CD14-positive monocyte (primary cell): Measurements from ENCODE around the gene CCL26. TPM values are rescaled to one million over a fixed set of nuclear protein-coding genes. Genes with fewer than 3 reads are reported as not detected.

ENCODE experiments used
- DNase-seq, 3 donors: peaks; one replicate each; pipeline ENCODE4 v3.0.0-alpha.2; 2011 to 2022
- H2AFZ ChIP-seq: 2 replicates; pipeline ENCODE4 v1.6.0; 2012; ENCODE audit warnings: mild to moderate bottlenecking, low read depth, low read length, inconsistent platforms; ENCODE audit not compliant: insufficient read depth, poor library complexity, severe bottlenecking
- H3K27ac ChIP-seq, 2 donors: 1 replicate in 1 of 2; 2 replicates in 1 of 2; pipeline ENCODE4 v1.5.1; 2012 to 2013; ENCODE audit warnings: low read length in 2 of 2, control low read depth in 1 of 2, inconsistent platforms in 1 of 2, low read depth in 1 of 2, mild to moderate bottlenecking in 1 of 2
- H3K27me3 ChIP-seq, 2 donors: one replicate each; pipeline versions ENCODE4 v1.6.0 to v1.6.1; 2011 to 2013; ENCODE audit warnings: low read length in 2 of 2; ENCODE audit not compliant: control insufficient read depth in 2 of 2, insufficient read depth in 2 of 2
- H3K36me3 ChIP-seq, 2 donors: replicated peaks in 1 of 2; 1 replicate in 1 of 2; 2 replicates in 1 of 2; pipeline versions ENCODE4 v1.5.1 to v1.6.1; 2012 to 2013; ENCODE audit warnings: low read length in 2 of 2, control low read depth in 1 of 2, inconsistent platforms in 1 of 2, mild to moderate bottlenecking in 1 of 2; ENCODE audit not compliant: insufficient read depth in 2 of 2, control insufficient read depth in 1 of 2
- H3K4me1 ChIP-seq, 2 donors: 1 replicate in 1 of 2; 2 replicates in 1 of 2; pipeline versions ENCODE4 v1.5.1 to v1.6.1; 2012 to 2013; ENCODE audit warnings: low read length in 2 of 2, control low read depth in 1 of 2, inconsistent platforms in 1 of 2, mild to moderate bottlenecking in 1 of 2, moderate library complexity in 1 of 2; ENCODE audit not compliant: insufficient read depth in 2 of 2, control insufficient read depth in 1 of 2
- H3K4me2 ChIP-seq: replicated peaks from 2 replicates; pipeline ENCODE3; 2012; ENCODE audit warnings: low read length, moderate library complexity, mild to moderate bottlenecking; ENCODE audit not compliant: poor library complexity, severe bottlenecking; ENCODE audit errors: extremely low read depth
- H3K4me3 ChIP-seq, 3 experiments: fragments of 200-600 bp in 1 of 3; sonication (generic) in 1 of 3; replicated peaks in 1 of 3; 1 replicate in 2 of 3; 2 replicates in 1 of 3; pipeline ENCODE4 v1.5.1; 2011 to 2013; ENCODE audit warnings: low read length in 3 of 3, mild to moderate bottlenecking in 3 of 3, control low read depth in 2 of 3, low read depth in 2 of 3, inconsistent platforms in 1 of 3, moderate library complexity in 1 of 3
- H3K79me2 ChIP-seq: 2 replicates; pipeline ENCODE4 v1.6.0; 2012; ENCODE audit warnings: mild to moderate bottlenecking, control low read depth, inconsistent platforms, low read length, moderate library complexity; ENCODE audit not compliant: insufficient read depth
- H3K9ac ChIP-seq: 2 replicates; pipeline ENCODE4 v1.6.0; 2017; ENCODE audit warnings: low read length, mild to moderate bottlenecking; ENCODE audit not compliant: insufficient read depth, poor library complexity, severe bottlenecking
- H3K9me3 ChIP-seq, 2 donors: replicated peaks in 1 of 2; 1 replicate in 1 of 2; 2 replicates in 1 of 2; pipeline versions ENCODE4 v1.5.1 to v1.6.1; 2012 to 2013; ENCODE audit warnings: low read length in 2 of 2, control low read depth in 1 of 2; ENCODE audit not compliant: control insufficient read depth in 1 of 2, insufficient read depth in 1 of 2
- H4K20me1 ChIP-seq: 2 replicates; pipeline ENCODE4 v1.6.0; 2012; ENCODE audit warnings: mild to moderate bottlenecking, low read length, control low read depth, moderate library complexity; ENCODE audit not compliant: insufficient read depth
- H3K27ac Mint-ChIP-seq, 7 donors: one replicate each; pipeline ENCODE4 v1.8.0; 2020; ENCODE audit warnings: mild to moderate bottlenecking in 7 of 7, mixed read lengths in 7 of 7, moderate library complexity in 6 of 7, inconsistent platforms in 2 of 7
- H3K27me3 Mint-ChIP-seq, 3 donors: one replicate each; pipeline ENCODE4 v1.8.0; 2021 to 2022; ENCODE audit warnings: low read depth in 3 of 3, mild to moderate bottlenecking in 3 of 3, mixed read lengths in 3 of 3, moderate library complexity in 3 of 3, inconsistent platforms in 1 of 3
- H3K36me3 Mint-ChIP-seq, 2 donors: one replicate each; pipeline ENCODE4 v1.8.0; 2020; ENCODE audit warnings: mixed read lengths in 2 of 2, inconsistent platforms in 1 of 2, mild to moderate bottlenecking in 1 of 2
- H3K4me1 Mint-ChIP-seq: one replicate; pipeline ENCODE4 v1.8.0; 2020; ENCODE audit warnings: mild to moderate bottlenecking, mixed read lengths
- H3K4me3 Mint-ChIP-seq, 2 donors: one replicate each; pipeline ENCODE4 v1.8.0; 2020; ENCODE audit warnings: mild to moderate bottlenecking in 2 of 2, mixed read lengths in 2 of 2, moderate library complexity in 1 of 2
- H3K9me3 Mint-ChIP-seq, 7 donors: one replicate each; pipeline ENCODE4 v1.8.0; 2020 to 2022; ENCODE audit warnings: mixed read lengths in 7 of 7, mild to moderate bottlenecking in 6 of 7, moderate library complexity in 6 of 7, inconsistent platforms in 2 of 7
- WGBS: methylation state at CpG from one replicate; pipeline ENCODE4 v1.1.5; 2013; ENCODE audit warnings: missing lambda C conversion rate; ENCODE audit not compliant: insufficient coverage; 5-methylcytosine and 5-hydroxymethylcytosine counted together
- intact Hi-C, 2 donors: fragments of 100-400 bp; cut with micrococcal nuclease; formaldehyde crosslinking; loops; one replicate each; pipeline versions ENCODE4 v1.15.0 to v1.15.1; 2023
- polyA plus RNA-seq, 3 donors: library from polyadenylated mRNA; depleted of rRNA in 1 of 3; unstranded in 2 of 3; stranded (reverse) in 1 of 3; fragments of 300-500 nt in 2 of 3; fragments of >200 nt in 1 of 3; fragmentation: Illumina TruSeq in 2 of 3; gene quantifications; 1 replicate in 2 of 3; 2 replicates in 1 of 3; pipeline ENCODE4 v1.2.3, GENCODE V29; 2012 to 2021
- TF ChIP-seq, protein P1 (sequence below): fragments of 200-600 bp; IDR thresholded peaks from one replicate; pipeline ENCODE4 v1.8.0; 2022; ENCODE audit warnings: antibody characterized with exemption, mild to moderate bottlenecking

CCL26 gene
- polyA plus RNA-seq, 3 donors: not detected

DNA sequence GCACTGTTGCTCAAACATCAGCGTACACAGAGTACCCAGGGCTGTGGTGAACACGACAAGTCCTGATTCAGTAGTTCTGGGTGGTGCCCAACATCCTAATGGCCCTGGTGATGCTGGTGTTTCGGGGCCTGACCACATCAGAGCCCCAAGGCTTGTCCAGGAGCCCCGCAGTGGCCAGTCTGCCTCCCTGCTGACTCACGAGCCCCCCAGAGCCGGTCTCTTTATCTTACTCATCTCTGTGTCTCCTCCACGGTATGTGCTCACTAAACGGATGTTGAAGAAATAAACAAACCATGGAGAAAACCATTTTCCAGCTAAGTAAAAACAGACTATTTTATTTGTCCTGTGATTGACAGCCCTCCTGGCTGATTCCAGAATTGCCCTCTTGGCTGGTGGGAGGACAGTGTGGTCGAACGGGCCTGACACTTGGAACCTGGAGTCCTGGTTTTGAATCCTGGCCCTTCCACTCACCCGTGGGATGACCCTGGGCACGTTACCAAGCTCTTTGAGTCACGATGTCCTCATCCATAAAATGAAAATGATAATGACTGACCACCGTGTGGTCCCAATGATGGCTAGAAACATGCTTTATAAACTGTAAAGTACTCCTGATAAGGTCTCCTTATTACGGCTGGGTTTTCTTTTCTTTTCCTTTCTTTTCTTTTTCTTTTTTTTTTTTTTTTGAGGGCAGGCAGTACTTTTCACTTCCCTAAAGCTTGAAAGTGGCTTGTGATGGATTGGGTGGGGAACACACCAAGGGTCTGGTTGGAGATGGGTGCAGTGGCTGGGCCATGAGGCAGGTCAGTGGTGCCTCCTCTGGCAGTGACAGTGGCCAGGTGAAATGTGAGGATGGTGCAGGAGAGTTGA is 39.0 kb downstream of the CCL26 start:
- Histone ChIP-seq H3K4me3 (no peak overlapping the region), H3K79me2 (peaks cover 4% of the 10 kb centered on the region), H3K9me3 (no peaks in the 10 kb centered on the region), H3K27me3 (no peaks in the 10 kb centered on the region), H3K4me2 (no peak overlapping the region), H3K27ac (no peak overlapping the region), H3K4me1 (peaks cover 22 to 25% of the 10 kb centered on the region in 2 donors), H4K20me1 (peaks cover 2% of the 10 kb centered on the region), H3K36me3 (no peaks in the 10 kb centered on the region), H2AFZ (no peak overlapping the region), H3K9ac (no peak overlapping the region)
- H3K27me3 Mint-ChIP-seq: peaks cover 1 to 4% (median 3%) of the 10 kb centered on the region in 3 donors
- H3K9me3 Mint-ChIP-seq: peaks cover 0 to 2% (median 0%) of the 10 kb centered on the region in 7 donors
- H3K4me3 Mint-ChIP-seq: no peak overlapping the region
- WGBS: 92% methylated on average over 11 of the region's 15 CpGs
- peak overlapping the region in 3 of 7 donors; percentile 7 to 85 (median 85) for H3K27ac Mint-ChIP-seq
- intact Hi-C loops: no loop called here
- H3K4me1 Mint-ChIP-seq: peaks cover 25% of the 10 kb centered on the region
- TF ChIP-seq, protein P1, sequence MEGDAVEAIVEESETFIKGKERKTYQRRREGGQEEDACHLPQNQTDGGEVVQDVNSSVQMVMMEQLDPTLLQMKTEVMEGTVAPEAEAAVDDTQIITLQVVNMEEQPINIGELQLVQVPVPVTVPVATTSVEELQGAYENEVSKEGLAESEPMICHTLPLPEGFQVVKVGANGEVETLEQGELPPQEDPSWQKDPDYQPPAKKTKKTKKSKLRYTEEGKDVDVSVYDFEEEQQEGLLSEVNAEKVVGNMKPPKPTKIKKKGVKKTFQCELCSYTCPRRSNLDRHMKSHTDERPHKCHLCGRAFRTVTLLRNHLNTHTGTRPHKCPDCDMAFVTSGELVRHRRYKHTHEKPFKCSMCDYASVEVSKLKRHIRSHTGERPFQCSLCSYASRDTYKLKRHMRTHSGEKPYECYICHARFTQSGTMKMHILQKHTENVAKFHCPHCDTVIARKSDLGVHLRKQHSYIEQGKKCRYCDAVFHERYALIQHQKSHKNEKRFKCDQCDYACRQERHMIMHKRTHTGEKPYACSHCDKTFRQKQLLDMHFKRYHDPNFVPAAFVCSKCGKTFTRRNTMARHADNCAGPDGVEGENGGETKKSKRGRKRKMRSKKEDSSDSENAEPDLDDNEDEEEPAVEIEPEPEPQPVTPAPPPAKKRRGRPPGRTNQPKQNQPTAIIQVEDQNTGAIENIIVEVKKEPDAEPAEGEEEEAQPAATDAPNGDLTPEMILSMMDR: no peak
- peaks cover 0 to 20% of the 10 kb centered on the region in 2 donors for H3K36me3 Mint-ChIP-seq
- no peak for DNase-seq

DNA sequence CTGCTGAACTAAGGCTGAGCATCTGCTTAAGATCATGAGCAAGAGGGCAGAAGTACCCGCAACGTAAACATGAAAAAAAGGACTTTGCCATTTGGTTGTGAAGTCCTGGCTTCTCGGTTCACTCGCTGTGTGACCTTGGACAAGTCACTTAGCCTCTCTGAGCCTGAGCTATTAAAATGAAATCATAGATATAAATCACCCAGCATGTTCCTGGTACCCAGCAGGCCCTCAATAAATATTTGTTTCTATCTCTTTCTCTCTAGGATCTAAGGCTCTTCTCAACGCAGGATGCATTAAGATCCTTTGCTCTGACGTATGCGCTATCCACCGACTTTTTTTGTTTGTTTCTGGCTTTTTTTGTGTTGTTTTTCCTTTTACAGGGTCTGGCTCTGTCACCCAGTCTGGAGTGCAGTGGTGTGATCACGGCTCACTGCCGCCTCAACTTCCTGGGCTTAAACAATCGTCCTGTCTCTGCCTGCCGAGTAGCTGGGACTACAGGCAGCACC is 39.9 kb downstream of the CCL26 start:
- Histone ChIP-seq H4K20me1 (no peaks in the 10 kb centered on the region), H3K4me2 (no peak overlapping the region), H3K4me3 (no peak overlapping the region), H2AFZ (no peak overlapping the region), H3K9ac (no peak overlapping the region), H3K79me2 (no peaks in the 10 kb centered on the region), H3K4me1 (peaks cover 19 to 24% of the 10 kb centered on the region in 2 donors), H3K27me3 (no peaks in the 10 kb centered on the region), H3K27ac (no peak overlapping the region), H3K9me3 (no peaks in the 10 kb centered on the region), H3K36me3 (no peaks in the 10 kb centered on the region)
- TF ChIP-seq, protein P1: no peak
- H3K4me1 Mint-ChIP-seq: peaks cover 21% of the 10 kb centered on the region
- peaks cover 1 to 4% (median 3%) of the 10 kb centered on the region in 3 donors for H3K27me3 Mint-ChIP-seq
- intact Hi-C loops: no loop called here
- no peak for DNase-seq
- H3K9me3 Mint-ChIP-seq: peaks cover 0 to 2% (median 0%) of the 10 kb centered on the region in 7 donors
- 98% methylated on average over 8 of the region's 12 CpGs for WGBS
- H3K27ac Mint-ChIP-seq: no peak overlapping the region
- H3K36me3 Mint-ChIP-seq: peaks cover 0 to 20% of the 10 kb centered on the region in 2 donors
- H3K4me3 Mint-ChIP-seq: no peak overlapping the region
